Cardiac muscle cell (in vitro differentiated cells and primary cell): ENCODE data around the gene EXPH5. TPM values are rescaled to one million over a fixed set of nuclear protein-coding genes. Genes with fewer than 3 reads are reported as not detected.
"Not testable (repeated sequence)": the region's sequence is repeated elsewhere in the genome, so short reads cannot be mapped to it uniquely, and the experiment has no call there.

Experiments used
- DNase-seq, 2 donors: peaks; one replicate each; pipeline versions ENCODE4 v3.0.0 to v3.0.0-alpha.2; 2010 to 2017; ENCODE audit warnings: low read depth in 1 of 2, low spot score in 1 of 2
- H3K27ac ChIP-seq: fragments of 200-600 bp; sonication (generic); 2 replicates; pipeline ENCODE4 v1.5.1; 2016
- H3K27me3 ChIP-seq: fragments of 200-600 bp; sonication (generic); 2 replicates; pipeline ENCODE4 v1.6.0; 2016; ENCODE audit warnings: control low read depth
- H3K36me3 ChIP-seq: fragments of 200-600 bp; sonication (generic); 2 replicates; pipeline ENCODE4 v1.5.1; 2016; ENCODE audit warnings: control low read depth
- H3K4me1 ChIP-seq: fragments of 200-600 bp; sonication (generic); 2 replicates; pipeline ENCODE4 v1.8.1; 2017; ENCODE audit warnings: low read depth, mild to moderate bottlenecking, mixed run types
- H3K4me3 ChIP-seq: fragments of 200-600 bp; sonication (generic); 2 replicates; pipeline ENCODE4 v1.5.1; 2016; ENCODE audit warnings: mild to moderate bottlenecking
- H3K9me3 ChIP-seq: fragments of 200-600 bp; sonication (generic); 2 replicates; pipeline ENCODE4 v1.5.1; 2017; ENCODE audit warnings: low read depth, mild to moderate bottlenecking, control low read depth
- polyA plus RNA-seq: library from polyadenylated mRNA; unstranded; fragments of >200 nt; fragmentation: Nextera tagmentation; extraction: Ambion mirVana; gene quantifications from 2 replicates; pipeline ENCODE4 v1.2.1, GENCODE V29; 2016
- total RNA-seq: library from RNA; depleted of rRNA; stranded (reverse); fragments of >200 nt; gene quantifications from 2 replicates; pipeline ENCODE4 v1.2.3, GENCODE V29; 2016
- TF ChIP-seq, protein P1 (sequence below): IDR thresholded peaks from 2 replicates; pipeline ENCODE4 v1.5.1; 2012; ENCODE audit warnings: low read depth, mild to moderate bottlenecking, low read length

The EXPH5 gene
- total and polyA plus RNA-seq, 2 experiments from 2014 or later = 2.6 to 7.7 TPM

DNA sequence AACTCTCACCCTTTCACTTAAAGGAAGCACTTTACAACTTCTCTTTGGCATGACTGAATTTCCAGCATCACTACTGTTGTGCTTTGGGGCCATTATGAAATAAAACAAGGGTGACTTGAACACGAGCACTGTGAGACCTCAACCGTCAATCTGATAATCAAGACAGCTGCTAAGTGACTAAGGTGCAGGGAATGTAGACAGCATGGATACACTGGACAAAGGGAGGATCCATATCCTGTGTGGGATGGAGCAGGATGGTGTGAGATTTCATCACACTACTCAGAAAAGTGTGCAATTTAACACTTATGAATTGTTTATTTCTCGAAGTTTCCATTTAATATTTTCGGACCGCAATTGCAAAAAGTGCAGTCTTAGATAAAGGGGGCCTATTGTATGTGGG, 16.1 kb upstream of the EXPH5 start:
- Histone ChIP-seq H3K27me3 (no peaks in the 10 kb centered on the region), H3K36me3 (no peaks in the 10 kb centered on the region), H3K27ac (no peak overlapping the region), H3K4me1 (no peaks in the 10 kb centered on the region), H3K9me3 (no peaks in the 10 kb centered on the region), H3K4me3 (no peak overlapping the region)
- TF ChIP-seq, protein P1, sequence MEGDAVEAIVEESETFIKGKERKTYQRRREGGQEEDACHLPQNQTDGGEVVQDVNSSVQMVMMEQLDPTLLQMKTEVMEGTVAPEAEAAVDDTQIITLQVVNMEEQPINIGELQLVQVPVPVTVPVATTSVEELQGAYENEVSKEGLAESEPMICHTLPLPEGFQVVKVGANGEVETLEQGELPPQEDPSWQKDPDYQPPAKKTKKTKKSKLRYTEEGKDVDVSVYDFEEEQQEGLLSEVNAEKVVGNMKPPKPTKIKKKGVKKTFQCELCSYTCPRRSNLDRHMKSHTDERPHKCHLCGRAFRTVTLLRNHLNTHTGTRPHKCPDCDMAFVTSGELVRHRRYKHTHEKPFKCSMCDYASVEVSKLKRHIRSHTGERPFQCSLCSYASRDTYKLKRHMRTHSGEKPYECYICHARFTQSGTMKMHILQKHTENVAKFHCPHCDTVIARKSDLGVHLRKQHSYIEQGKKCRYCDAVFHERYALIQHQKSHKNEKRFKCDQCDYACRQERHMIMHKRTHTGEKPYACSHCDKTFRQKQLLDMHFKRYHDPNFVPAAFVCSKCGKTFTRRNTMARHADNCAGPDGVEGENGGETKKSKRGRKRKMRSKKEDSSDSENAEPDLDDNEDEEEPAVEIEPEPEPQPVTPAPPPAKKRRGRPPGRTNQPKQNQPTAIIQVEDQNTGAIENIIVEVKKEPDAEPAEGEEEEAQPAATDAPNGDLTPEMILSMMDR = no peak
- peak in 1 of 2 donors; percentile 79 for DNase-seq

DNA sequence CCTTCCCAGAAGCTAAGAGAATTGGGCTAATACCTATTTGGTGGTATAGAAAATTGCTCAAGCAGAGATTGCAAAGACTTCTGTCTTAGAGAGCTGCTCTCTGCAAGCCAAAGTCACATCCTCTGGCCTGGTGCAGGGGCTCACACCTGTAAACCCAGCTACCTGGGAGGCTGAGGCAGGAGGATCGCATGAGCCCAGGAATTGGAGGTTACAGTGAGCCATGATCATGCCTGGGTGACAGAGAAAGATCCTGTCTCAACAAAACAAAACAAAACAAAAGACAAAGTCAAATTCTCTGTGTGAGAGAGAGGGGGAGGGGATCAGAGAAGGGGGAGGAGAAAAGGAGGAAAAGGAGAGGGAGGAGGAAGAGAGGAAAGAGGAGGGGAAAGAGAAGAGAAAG, 15.0 kb upstream of the EXPH5 start:
- Histone ChIP-seq H3K27ac (no peak overlapping the region), H3K4me3 (no peak overlapping the region), H3K36me3 (no peaks in the 10 kb centered on the region), H3K4me1 (no peaks in the 10 kb centered on the region), H3K27me3 (no peaks in the 10 kb centered on the region), H3K9me3 (no peaks in the 10 kb centered on the region)
- DNase-seq = no peak
- TF ChIP-seq, protein P1 = no peak

DNA sequence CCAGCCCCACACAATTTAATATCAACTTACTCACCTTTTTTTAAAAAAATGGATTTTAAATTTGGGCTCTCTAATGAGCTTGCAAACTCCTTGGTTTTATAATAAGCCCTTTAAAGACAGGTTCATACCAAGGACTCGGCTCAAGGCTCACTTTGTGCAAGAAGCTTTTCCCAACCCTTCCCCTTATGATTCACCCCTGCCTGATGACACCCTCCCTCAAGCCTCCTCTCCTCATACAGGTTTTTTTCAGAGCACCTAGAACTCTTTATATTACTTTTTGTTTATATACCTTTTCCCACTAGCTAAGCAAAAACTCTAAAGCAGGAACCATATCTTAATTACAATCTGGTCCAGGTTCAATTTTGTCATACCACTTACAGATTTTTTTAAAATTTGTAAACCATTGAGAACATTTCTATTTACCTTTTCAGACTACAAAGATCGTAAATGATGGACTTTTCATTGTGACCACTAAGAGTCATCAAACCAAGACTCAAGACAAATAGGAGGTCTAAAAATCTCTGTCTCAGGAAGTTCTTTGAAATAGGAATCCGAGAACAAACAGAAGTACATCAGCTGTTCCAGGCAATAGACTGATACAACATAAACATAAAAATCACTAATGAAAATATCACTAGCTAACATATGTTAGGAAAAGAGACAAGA, 13.1 kb upstream of the EXPH5 start:
- TF ChIP-seq, protein P1 = no peak
- DNase-seq = no peak
- no peak overlapping the region for H3K27ac ChIP-seq
- no peak overlapping the region for H3K4me3 ChIP-seq
- no peaks in the 10 kb centered on the region for H3K4me1 ChIP-seq
- no peaks in the 10 kb centered on the region for H3K9me3 ChIP-seq
- H3K36me3 ChIP-seq = no peaks in the 10 kb centered on the region
- no peaks in the 10 kb centered on the region for H3K27me3 ChIP-seq

DNA sequence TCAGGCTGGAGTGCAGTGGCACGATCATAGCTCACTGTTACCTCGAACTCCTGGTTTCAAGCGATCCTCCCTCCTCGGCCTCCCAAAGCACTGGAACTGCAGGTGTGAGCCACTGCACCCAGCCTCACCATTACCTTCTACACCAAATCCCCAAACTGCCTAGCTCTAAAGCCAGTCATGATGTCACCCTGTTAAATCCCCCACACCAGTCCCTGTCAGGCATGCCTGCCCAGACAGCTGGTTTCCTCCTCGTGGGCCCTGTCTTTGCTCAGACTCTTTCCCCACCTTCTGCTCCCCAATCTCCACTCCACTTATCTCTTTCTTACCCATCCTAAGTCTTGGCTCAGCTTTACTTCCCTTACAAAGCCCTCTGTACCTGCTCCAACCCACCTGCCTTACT, 12.5 kb upstream of the EXPH5 start:
- Histone ChIP-seq H3K27ac (no peak overlapping the region), H3K4me1 (no peaks in the 10 kb centered on the region), H3K36me3 (no peaks in the 10 kb centered on the region), H3K4me3 (no peak overlapping the region), H3K9me3 (no peaks in the 10 kb centered on the region), H3K27me3 (no peaks in the 10 kb centered on the region)
- TF ChIP-seq, protein P1 = no peak
- no peak for DNase-seq

- H3K27me3 ChIP-seq, H3K27ac ChIP-seq, H3K36me3 ChIP-seq, H3K9me3 ChIP-seq, H3K4me1 ChIP-seq, H3K4me3 ChIP-seq, DNase-seq: not testable (repeated sequence)
Observed at GRCh38 chr11:108602818-108603217, 9.2 kb upstream of the EXPH5 start.

DNA sequence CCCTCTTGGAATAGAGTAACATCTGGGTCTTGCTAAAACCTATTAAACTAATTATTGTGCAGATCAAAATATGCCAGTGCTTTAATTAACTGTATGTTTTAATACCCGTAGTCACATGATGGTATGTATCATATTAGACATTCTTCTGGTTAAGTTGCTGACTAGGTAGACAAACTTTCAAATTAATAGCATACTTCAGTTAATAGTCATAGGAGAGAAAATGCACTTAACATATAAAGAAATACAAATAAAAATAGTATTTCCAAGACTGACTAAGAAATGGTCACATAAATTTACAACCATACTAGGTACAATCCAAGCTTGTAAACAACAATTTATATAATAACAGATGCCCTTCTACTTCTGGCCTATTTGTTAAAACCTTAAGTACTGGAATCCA, 7.6 kb upstream of the EXPH5 start:
- Histone ChIP-seq H3K4me3 (no peak overlapping the region), H3K27ac (no peak overlapping the region), H3K4me1 (peaks cover 4% of the 10 kb centered on the region), H3K36me3 (no peaks in the 10 kb centered on the region), H3K27me3 (no peaks in the 10 kb centered on the region), H3K9me3 (no peaks in the 10 kb centered on the region)
- DNase-seq = no peak
- TF ChIP-seq, protein P1 = no peak
